WERI-Rb-1 (cell line): ENCODE results near the gene GPX5.

Experiments
- DNase-seq: peaks from one replicate; pipeline ENCODE4 v3.0.0-alpha.2; 2020
- H3K27ac ChIP-seq: fragments of 250-450 bp; sonication (Bioruptor Pico); 2 replicates; pipeline ENCODE4 v1.5.1; 2020; ENCODE audit warnings: mild to moderate bottlenecking, moderate library complexity
- H3K27me3 ChIP-seq: fragments of 250-450 bp; sonication (Bioruptor Pico); 2 replicates; pipeline ENCODE4 v1.5.1; 2021; ENCODE audit warnings: mild to moderate bottlenecking, low read depth, moderate library complexity; ENCODE audit not compliant: insufficient read depth, severe bottlenecking
- H3K36me3 ChIP-seq: fragments of 250-450 bp; sonication (Bioruptor Pico); 2 replicates; pipeline ENCODE4 v1.5.1; 2020; ENCODE audit warnings: mild to moderate bottlenecking, moderate library complexity
- H3K4me3 ChIP-seq: 2 replicates; pipeline ENCODE4 v1.5.1; 2011; ENCODE audit warnings: low read depth, mild to moderate bottlenecking, control low read depth, low read length
- H3K9me3 ChIP-seq: fragments of 250-450 bp; sonication (Bioruptor Pico); 2 replicates; pipeline ENCODE4 v1.5.1; 2021; ENCODE audit warnings: mild to moderate bottlenecking, moderate library complexity; ENCODE audit not compliant: severe bottlenecking
- CTCF ChIP-seq: IDR thresholded peaks from 2 replicates; pipeline ENCODE4 v1.5.1; 2011; ENCODE audit warnings: low read depth, mild to moderate bottlenecking, control low read depth, inconsistent platforms, low read length

GPX5 gene

GRCh38 chr6:28486988-28487742, 38.5 kb upstream of the GPX5 start:
- Histone ChIP-seq H3K4me3 (no peak overlapping the region), H3K27ac (no peak overlapping the region), H3K9me3 (peaks cover 5% of the 10 kb centered on the region), H3K27me3 (no peaks in the 10 kb centered on the region), H3K36me3 (no peaks in the 10 kb centered on the region)
- no peak for TF ChIP-seq CTCF
- DNase-seq: no peak

GRCh38 chr6:28488916-28489365, 36.7 kb upstream of the GPX5 start:
- Histone ChIP-seq H3K9me3 (no peaks in the 10 kb centered on the region), H3K27ac (no peak overlapping the region), H3K4me3 (no peak overlapping the region), H3K36me3 (no peaks in the 10 kb centered on the region), H3K27me3 (no peaks in the 10 kb centered on the region)
- TF ChIP-seq CTCF: no peak
- DNase-seq: no peak

- no peak for TF ChIP-seq CTCF
- H3K27me3 ChIP-seq: no peaks in the 10 kb centered on the region
- H3K36me3 ChIP-seq: no peaks in the 10 kb centered on the region
- no peak overlapping the region for H3K4me3 ChIP-seq
- DNase-seq: no peak
- no peak overlapping the region for H3K27ac ChIP-seq
- no peaks in the 10 kb centered on the region for H3K9me3 ChIP-seq
Observed at GRCh38 chr6:28489366-28490204, 36.1 kb upstream of the GPX5 start.

GRCh38 chr6:28490205-28490890, 35.3 kb upstream of the GPX5 start:
- Histone ChIP-seq H3K27me3 (no peaks in the 10 kb centered on the region), H3K4me3 (no peak overlapping the region), H3K9me3 (no peaks in the 10 kb centered on the region), H3K27ac (no peak overlapping the region), H3K36me3 (no peaks in the 10 kb centered on the region)
- no peak for TF ChIP-seq CTCF
- no peak for DNase-seq

GRCh38 chr6:28491984-28492317, 33.7 kb upstream of the GPX5 start:
- no peak for TF ChIP-seq CTCF
- no peaks in the 10 kb centered on the region for H3K27me3 ChIP-seq
- DNase-seq: no peak
- no peak overlapping the region for H3K4me3 ChIP-seq
- H3K27ac ChIP-seq: no peak overlapping the region
- no peaks in the 10 kb centered on the region for H3K36me3 ChIP-seq
- H3K9me3 ChIP-seq: no peaks in the 10 kb centered on the region
